DMS153 treated with DMSO at 0.1 percent for 48 hours (cell line): Measurements from ENCODE around the gene KLHL3.

Experiments used
- DNase-seq: peaks from one replicate; lab custom pipeline; 2025; ENCODE audit not compliant: unreplicated experiment; lab: John Stamatoyannopoulos, UW

KLHL3 gene

GRCh38 chr5:137612576-137612975 lies 123.3 kb downstream of the KLHL3 start:
- no peak for DNase-seq

- no peak for DNase-seq
Observed at GRCh38 chr5:137611794-137612435, 124.0 kb downstream of the KLHL3 start.

- no peak for DNase-seq
Observed at GRCh38 chr5:137611011-137611580, 124.8 kb downstream of the KLHL3 start.

- DNase-seq = no peak
Observed at GRCh38 chr5:137610598-137610997, 125.3 kb downstream of the KLHL3 start.

GRCh38 chr5:137609127-137609526 lies 126.8 kb downstream of the KLHL3 start:
- DNase-seq = no peak

DNA sequence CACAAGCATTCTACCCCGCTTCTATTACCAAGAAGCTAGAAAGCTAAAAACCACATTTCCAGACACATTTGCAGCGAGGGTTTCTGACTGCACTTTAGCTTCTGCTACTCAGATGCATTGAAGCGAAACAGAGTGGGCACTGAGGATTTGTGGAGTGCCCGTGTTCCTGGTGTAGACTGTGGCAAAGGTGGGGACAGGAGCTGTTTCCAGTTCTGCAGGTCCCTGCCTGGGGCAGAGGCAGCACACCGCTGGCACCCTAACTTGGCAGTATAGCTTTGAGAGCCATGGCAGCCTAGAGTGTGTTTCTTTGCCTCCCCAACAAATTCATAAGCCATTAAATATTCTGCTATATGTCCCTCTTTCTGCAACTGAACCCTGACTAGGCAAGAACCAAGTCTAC lies 128.1 kb downstream of the KLHL3 start:
- DNase-seq = no peak

DNA sequence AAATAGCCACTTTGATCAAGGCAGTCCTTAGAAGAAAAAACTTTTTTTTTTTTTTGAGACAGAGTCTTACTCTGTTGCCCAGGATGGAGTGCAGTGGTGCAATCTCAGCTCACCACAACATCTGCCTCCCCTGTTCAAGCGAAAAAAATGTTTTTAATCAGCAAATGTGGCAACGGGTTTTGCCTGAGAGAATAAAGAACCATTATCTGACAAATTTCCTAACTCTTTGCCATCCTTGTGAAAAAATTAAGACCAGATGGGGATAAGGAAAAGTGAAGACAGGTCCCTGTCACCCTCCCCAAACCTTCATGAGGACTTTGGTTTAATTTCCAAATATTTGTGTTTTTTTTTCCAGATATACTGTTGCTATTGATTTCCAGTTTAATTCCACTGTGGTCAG lies 129.5 kb downstream of the KLHL3 start:
- no peak for DNase-seq

DNA sequence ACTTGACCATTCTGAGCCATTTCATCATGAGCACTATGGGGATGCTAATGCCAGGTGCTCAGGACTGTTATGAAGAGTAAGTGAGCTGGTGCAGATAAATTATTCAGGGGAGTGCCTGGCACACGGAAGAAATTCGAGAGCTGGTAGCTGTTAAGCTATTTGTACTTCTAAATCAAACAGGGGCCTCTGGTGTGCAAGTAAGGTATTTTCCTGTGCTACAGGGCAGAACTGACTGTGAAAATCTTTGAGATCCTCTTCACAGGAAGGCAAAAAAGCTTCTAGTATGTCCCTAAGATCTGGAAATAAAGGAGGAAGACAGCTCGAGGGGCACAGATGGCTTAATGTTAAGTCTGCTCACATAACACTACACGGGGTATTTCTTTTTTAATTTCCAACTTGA lies 130.5 kb downstream of the KLHL3 start:
- no peak for DNase-seq

- DNase-seq = no peak
Observed at GRCh38 chr5:137604348-137605095, 131.4 kb downstream of the KLHL3 start.

- no peak for DNase-seq
Observed at GRCh38 chr5:137603891-137604290, 132.0 kb downstream of the KLHL3 start.

- no peak for DNase-seq
Observed at GRCh38 chr5:137603356-137603755, 132.5 kb downstream of the KLHL3 start.

GRCh38 chr5:137602721-137603273 lies 133.1 kb downstream of the KLHL3 start:
- no peak for DNase-seq

DNA sequence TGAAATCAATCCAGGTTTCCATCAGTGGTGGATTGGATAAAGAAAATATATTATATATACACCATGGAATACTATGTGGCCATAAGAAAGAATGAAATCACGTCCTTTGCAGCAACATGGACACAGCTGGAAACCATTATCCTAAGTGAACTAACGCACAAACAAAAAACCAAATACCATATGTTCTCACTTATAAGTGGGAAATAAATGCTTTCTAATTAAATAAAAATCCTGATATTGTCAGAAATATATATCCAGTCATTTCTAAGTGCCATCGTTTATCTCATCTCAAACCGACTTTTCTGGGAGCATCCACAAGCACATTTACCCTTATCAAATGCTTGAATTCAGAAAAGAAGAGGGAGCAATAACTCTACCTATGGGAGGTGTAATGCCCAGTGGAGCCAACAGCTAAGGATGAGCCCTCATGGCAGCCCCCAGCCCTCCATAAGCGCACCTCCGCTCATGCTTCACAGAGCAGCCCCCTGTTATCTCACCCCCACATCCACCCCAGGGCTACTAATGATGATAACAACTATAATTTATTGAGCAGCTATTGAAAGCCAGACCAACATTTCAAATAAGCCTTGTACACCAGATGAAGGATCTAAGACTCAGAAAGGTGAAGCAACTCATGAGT lies 135.0 kb downstream of the KLHL3 start:
- no peak for DNase-seq

- no peak for DNase-seq
Observed at GRCh38 chr5:137599457-137599856, 136.4 kb downstream of the KLHL3 start.

DNA sequence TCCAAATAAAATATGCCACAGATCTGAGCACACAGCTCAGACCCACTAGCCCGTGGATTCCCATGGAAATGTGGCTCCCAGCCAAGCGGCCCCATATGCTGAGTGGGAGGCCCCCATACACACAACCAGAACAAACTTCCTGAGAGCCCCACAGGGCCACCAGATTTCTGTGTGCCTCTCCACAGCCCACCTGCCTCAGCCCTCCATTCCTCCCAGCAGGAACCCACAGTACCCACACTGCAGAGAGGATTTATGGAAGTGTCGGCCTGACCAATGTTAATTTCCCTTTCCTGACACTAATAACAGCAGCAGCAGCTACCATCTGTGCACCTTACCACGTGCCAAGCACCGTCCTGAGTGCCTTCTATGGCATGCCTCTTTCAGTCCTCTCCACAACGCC lies 137.5 kb downstream of the KLHL3 start:
- no peak for DNase-seq

DNA sequence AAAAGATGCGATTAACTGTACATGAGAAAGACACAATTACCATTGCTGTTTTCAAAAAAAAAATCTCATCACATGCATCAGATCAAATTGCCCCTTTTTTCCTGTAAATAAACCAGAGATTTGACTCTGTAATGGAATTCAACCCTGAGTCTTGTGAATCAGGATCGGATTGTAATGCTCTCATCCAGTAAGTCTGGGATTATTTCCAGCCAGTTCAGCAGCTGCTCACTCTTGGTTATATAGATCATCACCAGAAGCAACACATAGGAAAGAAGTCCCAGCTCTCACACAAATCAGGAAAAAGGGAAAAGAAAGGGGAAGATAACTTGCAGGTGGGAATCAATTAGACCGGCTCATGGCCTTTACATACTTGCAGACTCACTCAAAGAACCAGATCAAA lies 138.9 kb downstream of the KLHL3 start:
- DNase-seq = no peak

- no peak for DNase-seq
Observed at GRCh38 chr5:137595396-137596079, 140.4 kb downstream of the KLHL3 start.

- no peak for DNase-seq
Observed at GRCh38 chr5:137594717-137595116, 141.2 kb downstream of the KLHL3 start.

- no peak for DNase-seq
Observed at GRCh38 chr5:137592317-137592716, 143.6 kb downstream of the KLHL3 start.

DNA sequence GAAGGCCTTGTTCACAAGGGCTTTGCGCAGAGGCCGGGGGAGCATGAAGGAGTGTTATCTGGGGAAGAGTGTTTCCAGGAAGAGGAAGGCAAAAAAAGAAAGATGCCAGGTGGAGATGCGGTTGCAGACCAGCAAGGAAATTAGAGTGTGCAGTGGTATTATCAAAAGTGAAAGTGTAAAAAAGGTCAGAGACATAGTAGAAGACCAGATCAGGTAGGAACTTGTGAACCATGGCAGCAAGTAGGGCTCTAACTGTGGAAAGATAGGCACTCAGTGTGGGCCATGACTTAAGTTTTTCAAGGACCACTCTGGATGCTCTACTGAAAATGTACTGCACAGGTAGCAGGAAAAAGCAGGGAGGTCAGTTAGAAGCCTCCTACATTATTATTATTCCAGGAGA lies 146.7 kb downstream of the KLHL3 start:
- DNase-seq = no peak

DNA sequence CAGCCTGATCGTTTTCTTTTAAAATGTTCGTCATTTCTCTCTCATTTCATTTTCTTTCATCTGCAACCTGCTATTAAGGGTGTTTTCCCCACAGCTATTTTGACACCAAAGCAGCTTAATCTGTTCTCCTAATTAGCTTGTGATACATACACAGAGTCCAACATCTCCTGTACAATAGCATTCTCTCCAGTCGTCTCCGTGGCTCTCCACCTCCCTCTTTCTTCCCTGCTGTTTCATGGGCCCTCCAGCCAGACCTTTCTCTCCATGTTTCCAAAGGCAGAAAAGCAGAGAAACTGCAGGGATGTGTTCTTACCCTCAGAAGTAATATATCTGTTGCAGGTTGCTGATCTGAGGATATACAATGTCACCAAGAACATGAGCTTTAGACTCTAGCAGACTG lies 148.0 kb downstream of the KLHL3 start:
- DNase-seq = no peak
